ENCODE data around the gene HYLS1.
"Not testable (repeated sequence)": the region's sequence is repeated elsewhere in the genome, so short reads cannot be mapped to it uniquely, and the experiment has no call there.

HYLS1 gene

GRCh38 chr11:125887373-125888324, at the start of gene HYLS1:
Gene HYLS1 (plus strand): TSS chr11:125887668. CDS start chr11:125899369, 11,701 bp downstream.
- peak; percentile 96 for DNase-seq

DNA sequence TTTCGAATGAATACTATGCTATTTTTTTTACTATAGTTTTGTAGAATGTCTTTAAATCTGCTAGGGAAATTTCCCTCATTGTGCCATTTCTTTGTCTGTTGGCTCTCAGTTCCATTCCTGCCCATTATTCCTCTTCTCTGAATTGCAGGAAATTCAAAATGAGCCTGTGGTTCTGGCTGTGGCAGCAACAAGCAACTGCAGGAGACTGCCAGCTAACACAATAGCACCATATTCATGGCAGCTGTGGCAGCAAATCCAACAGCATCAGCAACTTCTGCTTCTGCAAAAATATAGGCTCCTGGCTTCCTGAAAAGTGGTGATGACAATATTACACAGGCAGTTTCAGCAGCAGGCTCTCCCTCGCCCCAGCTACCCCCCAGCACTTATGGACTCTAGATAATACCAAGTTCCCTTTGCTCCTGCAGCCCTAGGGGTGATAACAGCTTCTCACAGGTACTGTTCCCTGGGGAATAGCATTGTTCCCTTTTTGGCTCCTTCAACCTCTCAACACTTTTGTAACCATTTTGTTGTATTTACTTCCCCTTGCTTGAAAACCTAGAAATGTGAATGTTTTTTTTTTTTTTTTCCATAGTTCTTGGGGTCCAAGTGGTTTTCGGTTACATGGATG, 45.0 kb upstream of the HYLS1 start:
- no peak for DNase-seq

DNA sequence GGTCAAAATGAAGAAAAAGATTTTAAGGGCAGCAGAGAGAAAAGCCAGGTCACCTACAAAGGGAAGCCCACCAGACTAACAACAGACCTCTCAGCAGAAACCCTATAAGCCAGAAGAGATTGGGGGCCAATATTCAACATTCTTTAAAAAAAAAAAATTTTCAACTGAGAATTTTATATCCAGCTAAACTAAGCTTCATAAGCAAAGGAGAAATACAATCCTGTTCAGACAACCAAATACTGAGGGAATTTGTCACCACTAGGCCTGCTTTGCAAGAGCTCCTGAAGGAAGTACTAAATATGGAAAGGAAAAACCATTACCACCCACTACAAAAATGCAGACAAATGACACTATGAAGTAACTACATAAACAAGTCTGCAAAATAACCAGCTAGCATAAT, 41.3 kb upstream of the HYLS1 start:
- no peak for DNase-seq

DNA sequence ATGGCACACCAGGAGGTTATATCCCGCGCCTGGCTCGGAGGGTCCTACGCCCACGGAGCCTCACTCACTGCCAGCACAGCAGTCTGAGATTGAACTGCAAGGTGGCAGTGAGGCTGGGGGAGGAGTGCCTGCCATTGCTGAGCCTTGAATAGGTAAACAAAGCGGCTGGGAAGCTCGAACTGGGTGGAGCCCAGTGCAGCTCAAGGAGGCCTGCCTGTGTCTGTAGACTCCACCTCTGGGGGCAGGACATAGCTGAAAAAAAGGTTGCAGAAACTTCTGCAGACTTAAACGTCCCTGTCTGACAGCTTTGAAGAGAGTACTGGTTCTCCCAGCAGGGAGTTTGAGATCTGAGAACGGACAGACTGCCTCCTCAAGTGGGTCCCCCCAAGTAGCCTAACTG, 29.8 kb upstream of the HYLS1 start:
- DNase-seq, result not testable (repeated sequence)

GRCh38 chr11:125862786-125863185, 24.7 kb upstream of the HYLS1 start:
- not testable (repeated sequence) for DNase-seq

GRCh38 chr11:125865354-125865753, 22.1 kb upstream of the HYLS1 start:
- DNase-seq, result not testable (repeated sequence)

DNA sequence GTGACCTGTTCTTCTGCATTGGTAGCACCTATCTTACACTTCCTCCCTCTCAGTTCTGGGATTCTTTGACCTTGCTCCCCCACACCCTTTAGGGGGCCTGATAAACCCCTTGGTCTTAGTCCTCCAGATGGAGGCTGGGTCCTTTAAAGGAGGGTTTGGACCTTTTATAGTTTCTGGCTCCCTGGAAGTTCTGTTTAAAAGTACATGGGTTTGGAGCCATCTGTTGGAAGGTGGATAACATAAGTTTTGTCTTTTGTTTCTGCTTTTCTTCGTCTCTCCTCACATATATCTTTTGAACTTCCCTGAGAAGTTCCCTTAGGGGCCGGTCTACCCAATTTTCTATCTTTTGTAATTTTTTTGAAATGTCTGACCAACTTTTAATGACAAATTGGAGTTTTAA, 17.9 kb upstream of the HYLS1 start:
- no peak for DNase-seq

DNA sequence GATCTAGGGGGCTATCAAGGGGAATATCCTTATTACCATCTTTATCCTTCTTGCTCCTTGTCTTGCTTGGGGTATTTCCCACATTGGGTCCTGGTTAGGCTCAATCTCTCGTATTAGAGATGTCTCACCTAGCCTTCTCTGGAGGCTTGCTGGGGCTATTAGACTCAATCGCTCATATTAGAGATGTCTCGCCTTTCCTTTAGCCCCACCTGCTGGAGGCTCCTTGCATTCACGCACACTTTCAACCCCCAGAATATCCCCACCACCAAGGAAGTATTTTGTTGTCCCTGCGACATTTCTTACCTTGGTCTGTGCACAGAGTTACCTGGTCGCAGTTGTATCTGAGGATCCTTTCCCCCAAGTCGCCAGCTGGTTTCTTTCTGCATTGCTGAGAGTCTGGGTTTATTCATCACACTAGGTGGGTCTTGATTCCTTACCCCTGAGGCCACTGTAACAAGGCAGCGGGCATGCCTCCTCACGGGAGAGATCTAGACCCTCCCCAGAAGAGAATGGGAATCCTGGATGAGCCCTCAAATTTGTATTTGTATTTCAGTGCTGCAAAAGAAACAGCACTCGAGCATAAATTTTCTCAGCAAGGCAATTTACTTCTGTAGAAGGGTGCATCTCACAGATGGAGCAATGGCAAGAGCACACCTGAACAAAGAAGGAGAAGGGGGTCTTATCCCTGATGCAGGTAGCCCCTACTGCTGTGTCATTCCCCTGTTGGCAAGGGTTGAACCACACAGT, 15.9 kb upstream of the HYLS1 start:
- peak; percentile 11 for DNase-seq

GRCh38 chr11:125872138-125872491, 15.4 kb upstream of the HYLS1 start:
- no peak for DNase-seq

DNA sequence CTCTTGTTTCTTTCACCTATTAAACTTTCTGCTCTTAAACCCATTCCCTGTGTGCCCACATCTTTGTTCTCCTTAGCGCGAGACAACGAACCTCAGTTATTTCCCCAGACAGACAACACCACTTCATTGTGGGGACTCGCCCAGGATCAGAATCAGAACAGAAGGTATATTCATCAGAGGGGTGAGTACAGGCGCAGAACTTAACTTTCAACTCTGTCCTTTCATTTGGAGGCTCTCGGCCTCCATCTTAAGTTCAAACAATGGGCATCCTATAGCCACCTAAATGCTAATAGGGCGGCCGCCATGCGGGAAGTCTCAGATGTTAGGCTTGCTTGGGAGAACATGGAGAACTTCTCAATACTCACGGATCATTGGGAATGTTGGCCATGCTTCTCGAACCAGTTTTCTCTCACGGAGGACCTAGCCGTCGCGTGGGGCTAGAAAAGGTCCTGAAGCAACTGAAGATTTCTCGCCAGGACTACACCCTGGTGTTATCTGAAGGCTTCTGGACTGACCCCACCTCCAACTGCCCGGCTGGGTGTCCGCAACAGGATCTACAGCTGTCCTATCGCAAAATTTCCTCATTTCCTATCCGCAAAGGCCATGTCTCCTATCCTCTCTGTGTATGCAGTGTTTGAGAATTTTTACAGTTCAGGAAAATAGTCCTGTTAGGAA, 13.4 kb upstream of the HYLS1 start:
- DNase-seq, result no peak

DNA sequence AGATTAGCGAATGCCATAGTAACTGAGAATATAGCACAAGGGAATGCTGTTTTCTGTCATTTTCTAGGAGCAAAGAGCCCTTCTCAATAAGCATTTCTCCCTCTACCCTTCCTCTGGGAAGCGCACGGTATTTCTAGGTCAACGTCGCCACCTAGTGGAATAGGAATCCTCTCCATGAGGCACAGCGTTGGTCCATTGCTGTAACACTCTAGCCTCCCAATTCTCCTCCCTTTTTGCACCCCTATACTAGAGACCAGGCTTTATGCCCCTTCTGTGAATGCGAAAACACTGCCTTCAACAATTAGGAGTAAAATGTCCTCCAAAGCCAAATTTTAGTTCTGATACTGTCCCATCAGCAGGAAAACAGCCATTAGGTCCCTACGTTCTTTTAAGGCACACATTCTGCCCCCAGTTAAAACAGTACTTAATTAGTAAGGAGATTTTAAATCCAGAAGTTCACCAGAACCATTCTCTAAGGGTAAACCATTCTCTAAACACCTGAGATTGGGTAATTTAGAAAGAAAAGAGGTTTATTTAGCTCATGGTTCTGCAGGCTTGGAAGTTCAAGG, 12.8 kb upstream of the HYLS1 start:
- peak; percentile 60 for DNase-seq

DNA sequence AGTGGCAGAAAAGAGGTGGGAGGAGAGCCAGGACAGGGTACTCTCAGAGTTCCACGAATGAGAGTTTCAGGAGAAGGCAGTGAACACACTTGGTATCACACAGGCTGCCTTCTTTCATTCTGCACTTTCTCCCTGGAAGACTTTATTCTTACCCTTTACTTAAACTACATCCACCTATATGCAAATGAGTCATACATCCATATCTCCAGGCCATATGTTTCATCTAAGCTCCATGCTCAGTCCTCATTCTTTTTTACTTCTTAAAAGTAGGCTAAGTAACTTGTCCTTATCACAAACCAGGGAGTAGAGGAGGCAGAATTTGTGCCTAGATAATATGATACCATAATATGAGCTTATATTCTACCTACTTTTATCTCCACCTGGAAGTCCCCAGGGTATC, 6.2 kb upstream of the HYLS1 start:
- DNase-seq, result no peak

DNA sequence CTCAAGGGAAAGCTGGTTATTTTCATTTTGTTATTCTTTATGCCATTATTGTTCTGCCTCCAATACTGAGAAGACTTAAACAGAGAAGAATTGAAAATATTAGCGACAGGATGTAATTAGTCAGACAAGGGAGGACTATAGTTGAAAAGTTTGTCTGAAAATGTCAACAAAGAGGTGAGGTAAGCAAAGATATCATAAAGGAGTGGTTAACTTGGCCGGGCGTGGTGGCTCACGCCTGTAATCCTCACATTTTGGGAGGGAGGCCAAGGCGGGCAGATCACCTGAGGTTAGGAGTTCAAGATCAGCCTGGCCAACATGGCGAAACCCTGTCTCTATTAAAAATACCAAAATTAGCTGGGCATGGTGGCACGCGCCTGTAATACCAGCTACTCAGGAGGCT, 4.1 kb upstream of the HYLS1 start:
- no peak for DNase-seq

DNA sequence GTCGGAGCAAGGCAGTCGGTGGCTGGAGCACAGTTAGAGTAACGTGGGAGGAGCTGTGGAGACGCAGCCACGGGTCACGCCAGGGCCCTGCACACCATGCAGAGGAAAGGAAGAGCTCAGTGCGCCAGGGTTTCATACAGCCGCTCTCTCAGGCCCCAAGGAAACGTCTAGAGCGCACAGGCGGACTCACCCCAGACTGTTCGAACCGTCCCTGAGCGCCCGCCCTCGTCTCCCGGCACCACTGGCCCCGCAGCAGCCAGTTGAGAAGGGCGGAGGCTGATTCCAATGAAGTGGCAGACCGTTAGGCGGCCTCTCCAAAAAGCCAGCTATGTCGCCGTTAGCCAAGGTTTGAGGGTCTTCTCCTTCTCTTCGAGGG, 483 bp upstream of the HYLS1 start:
- DNase-seq, result no peak

DNA sequence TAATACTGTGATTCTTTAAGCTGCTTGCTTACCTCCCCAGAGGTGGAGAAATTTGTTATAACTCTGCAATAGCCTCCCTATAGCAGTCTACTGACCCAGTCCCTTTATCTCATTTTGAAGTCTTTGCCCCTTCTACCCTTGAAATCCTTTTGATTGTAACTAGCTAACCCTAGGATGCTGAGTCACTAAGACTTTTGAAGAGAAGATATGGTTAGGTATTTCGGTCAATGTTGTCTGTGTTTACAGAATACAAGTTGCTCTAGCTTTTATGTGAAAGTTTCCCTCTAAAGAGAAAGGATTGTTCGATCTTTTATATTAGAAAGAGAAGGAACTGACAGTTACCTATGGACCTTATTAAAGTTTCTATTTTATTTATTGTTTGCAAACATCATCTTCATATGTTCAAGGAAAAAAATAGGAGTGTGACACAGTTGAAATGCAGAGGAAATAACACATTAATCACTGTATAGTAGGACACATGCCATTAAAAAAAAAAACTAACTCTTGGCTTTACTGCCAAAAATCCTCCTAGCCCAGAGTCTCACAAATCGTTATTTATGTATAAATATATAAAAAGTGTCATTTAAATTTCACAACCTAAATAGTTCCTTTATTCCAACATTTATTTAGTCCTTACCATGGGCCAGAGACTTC, 3.1 kb downstream of the HYLS1 start:
- no peak for DNase-seq

GRCh38 chr11:125892071-125892470, 4.6 kb downstream of the HYLS1 start:
- DNase-seq, result peak; percentile 45

DNA sequence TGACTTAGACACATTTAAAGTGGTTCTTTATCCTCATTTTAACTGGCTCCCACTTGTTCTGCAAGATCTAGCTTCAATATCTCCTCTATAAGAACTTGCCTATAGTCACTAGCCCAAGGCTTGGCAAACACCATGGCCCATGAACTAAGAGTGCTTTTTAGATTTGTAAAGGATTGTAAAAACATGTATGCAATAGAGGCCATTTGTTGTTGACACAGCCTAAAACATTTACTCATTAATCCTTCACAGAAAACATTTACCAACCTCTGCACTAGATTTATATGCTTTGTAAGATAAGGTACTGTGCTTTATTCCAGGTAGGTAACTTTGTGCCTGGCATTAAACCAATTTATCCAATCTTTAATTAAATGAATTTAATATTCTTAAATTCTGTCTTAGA, 5.5 kb downstream of the HYLS1 start:
- no peak for DNase-seq

- DNase-seq, result no peak
Measured at GRCh38 chr11:125901872-125902271, 14.4 kb downstream of the HYLS1 start.

DNA sequence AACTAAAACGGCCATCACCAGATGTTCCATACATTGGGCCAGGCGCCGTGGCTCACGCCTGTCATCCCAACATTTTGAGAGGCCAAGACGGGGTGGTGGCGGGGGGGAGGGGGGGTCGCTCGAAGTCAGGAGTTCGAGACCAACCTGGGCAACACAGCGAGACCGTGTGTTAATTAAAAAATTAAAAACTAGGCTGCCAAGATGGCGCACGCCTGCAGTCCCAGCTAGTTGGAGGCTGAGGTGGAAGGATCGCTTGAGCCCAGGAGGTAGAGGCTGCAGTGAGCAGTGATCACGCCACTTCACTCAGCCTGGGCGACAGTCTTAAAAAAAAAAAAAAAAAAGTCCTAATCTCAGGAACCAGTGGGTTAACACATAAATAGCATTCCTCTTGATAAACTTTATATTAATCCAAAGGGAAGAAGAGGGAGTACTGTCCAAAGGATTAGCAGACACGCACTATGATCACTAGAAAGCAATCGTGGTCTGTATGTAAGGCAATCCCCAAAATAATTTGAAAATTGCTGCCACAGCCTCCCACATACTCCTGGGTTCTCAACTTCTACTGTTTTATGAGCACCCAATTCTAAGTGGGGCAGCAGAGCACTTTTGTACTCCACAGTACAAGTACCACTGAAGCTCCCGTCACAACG, 14.9 kb downstream of the HYLS1 start:
- no peak for DNase-seq

- peak; percentile 72 for DNase-seq
Measured at GRCh38 chr11:125902927-125903710, 15.7 kb downstream of the HYLS1 start, which contains the start of gene PUS3. Gene PUS3 (minus strand): TSS chr11:125903206. CDS start chr11:125896284, 6,922 bp downstream.

All from fibroblast of skin of right quadriceps (primary cell).